PFSK-1 (cell line): Measurements from ENCODE around the gene PLK4. TPM values are rescaled to one million over a fixed set of nuclear protein-coding genes. Genes with fewer than 3 reads are reported as not detected.

Experiments used
- FOXP2 ChIP-seq: optimal IDR thresholded peaks from 2 replicates; pipeline ENCODE3; 2011; ENCODE audit warnings: borderline replicate concordance, control low read depth, inconsistent platforms; ENCODE audit not compliant: insufficient read depth; ENCODE audit errors: extremely low read length, extremely low read depth
- POLR2AphosphoS5 ChIP-seq: IDR thresholded peaks from 2 replicates; pipeline ENCODE4 v1.6.1; 2012; ENCODE audit warnings: low read depth, mild to moderate bottlenecking, control low read depth, low read length, moderate library complexity
- SIN3A ChIP-seq: IDR thresholded peaks from 2 replicates; pipeline ENCODE4 v1.6.1; 2012; ENCODE audit warnings: mild to moderate bottlenecking, low read length, moderate library complexity, borderline replicate concordance; ENCODE audit not compliant: insufficient read depth
- TAF1 ChIP-seq: IDR thresholded peaks from 2 replicates; pipeline ENCODE4 v1.6.1; 2012; ENCODE audit warnings: low read length, control low read depth, borderline replicate concordance; ENCODE audit not compliant: insufficient read depth
- polyA plus RNA-seq: library from polyadenylated mRNA; unstranded; fragments of >200 nt; gene quantifications from one replicate; pipeline ENCODE4 v1.2.1, GENCODE V29; 2012; ENCODE audit warnings: low read depth, missing spikeins; ENCODE audit not compliant: insufficient read length
- TF ChIP-seq, protein P1 (sequence below), 2 experiments: IDR thresholded peaks; 2 replicates each; pipeline versions ENCODE4 v1.6.1 to v1.8.0; 2011 to 2012; ENCODE audit warnings: low read depth in 2 of 2, low read length in 2 of 2, control low read depth in 1 of 2, inconsistent platforms in 1 of 2, mild to moderate bottlenecking in 1 of 2, moderate library complexity in 1 of 2; ENCODE audit not compliant: insufficient read depth in 1 of 2

The PLK4 gene
- polyA plus RNA-seq: 6.1 TPM

- TF ChIP-seq POLR2AphosphoS5 (peak; percentile 76), FOXP2 (no peak), TAF1 (peak; percentile 64; the same call in 1 of the 2 replicates), SIN3A (peak; percentile 59; the same call in 1 of the 2 replicates)
- TF ChIP-seq, protein P1, sequence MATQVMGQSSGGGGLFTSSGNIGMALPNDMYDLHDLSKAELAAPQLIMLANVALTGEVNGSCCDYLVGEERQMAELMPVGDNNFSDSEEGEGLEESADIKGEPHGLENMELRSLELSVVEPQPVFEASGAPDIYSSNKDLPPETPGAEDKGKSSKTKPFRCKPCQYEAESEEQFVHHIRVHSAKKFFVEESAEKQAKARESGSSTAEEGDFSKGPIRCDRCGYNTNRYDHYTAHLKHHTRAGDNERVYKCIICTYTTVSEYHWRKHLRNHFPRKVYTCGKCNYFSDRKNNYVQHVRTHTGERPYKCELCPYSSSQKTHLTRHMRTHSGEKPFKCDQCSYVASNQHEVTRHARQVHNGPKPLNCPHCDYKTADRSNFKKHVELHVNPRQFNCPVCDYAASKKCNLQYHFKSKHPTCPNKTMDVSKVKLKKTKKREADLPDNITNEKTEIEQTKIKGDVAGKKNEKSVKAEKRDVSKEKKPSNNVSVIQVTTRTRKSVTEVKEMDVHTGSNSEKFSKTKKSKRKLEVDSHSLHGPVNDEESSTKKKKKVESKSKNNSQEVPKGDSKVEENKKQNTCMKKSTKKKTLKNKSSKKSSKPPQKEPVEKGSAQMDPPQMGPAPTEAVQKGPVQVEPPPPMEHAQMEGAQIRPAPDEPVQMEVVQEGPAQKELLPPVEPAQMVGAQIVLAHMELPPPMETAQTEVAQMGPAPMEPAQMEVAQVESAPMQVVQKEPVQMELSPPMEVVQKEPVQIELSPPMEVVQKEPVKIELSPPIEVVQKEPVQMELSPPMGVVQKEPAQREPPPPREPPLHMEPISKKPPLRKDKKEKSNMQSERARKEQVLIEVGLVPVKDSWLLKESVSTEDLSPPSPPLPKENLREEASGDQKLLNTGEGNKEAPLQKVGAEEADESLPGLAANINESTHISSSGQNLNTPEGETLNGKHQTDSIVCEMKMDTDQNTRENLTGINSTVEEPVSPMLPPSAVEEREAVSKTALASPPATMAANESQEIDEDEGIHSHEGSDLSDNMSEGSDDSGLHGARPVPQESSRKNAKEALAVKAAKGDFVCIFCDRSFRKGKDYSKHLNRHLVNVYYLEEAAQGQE (IDR thresholded peaks at IDR 0.05; ENCODE audit: insufficient read depth in 1 of 2, low read depth in 2 of 2, low read length in 2 of 2): peak in 1 of 2 experiments; percentile 45; a peak in 1 of 4 replicates
Measured at GRCh38 chr4:127880763-127881562, at the start of gene PLK4. Gene PLK4 (plus strand): TSS chr4:127880893. CDS start chr4:127881135, 242 bp downstream.

DNA sequence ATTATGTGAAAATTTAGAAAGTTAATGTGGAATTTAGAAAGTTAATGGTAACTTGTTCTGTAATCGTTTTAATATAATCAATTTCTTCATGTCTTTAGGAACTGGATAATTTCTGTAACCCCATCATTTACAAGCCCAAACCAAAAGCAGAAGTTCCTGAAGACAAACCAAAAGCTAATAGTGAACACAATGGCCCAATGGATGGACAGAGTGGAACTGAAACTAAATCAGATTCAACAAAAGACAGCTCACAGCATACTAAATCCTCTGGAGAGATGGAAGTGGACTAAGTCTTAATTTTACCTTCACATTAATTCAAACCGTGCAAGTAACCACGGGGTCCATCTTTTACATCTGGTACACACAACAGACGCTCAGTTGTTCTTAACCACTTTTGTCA, 48.1 kb upstream of the PLK4 start:
- TF ChIP-seq SIN3A (no peak), FOXP2 (no peak), TAF1 (no peak), POLR2AphosphoS5 (no peak)
- TF ChIP-seq, protein P1 (IDR thresholded peaks at IDR 0.05; ENCODE audit: insufficient read depth in 1 of 2, low read depth in 2 of 2, low read length in 2 of 2): no peak

- TF ChIP-seq POLR2AphosphoS5 (no peak), TAF1 (no peak), SIN3A (no peak), FOXP2 (no peak)
- TF ChIP-seq, protein P1 (IDR thresholded peaks at IDR 0.05; ENCODE audit: insufficient read depth in 1 of 2, low read depth in 2 of 2, low read length in 2 of 2): no peak
Measured at GRCh38 chr4:127843704-127844600, 36.7 kb upstream of the PLK4 start.

DNA sequence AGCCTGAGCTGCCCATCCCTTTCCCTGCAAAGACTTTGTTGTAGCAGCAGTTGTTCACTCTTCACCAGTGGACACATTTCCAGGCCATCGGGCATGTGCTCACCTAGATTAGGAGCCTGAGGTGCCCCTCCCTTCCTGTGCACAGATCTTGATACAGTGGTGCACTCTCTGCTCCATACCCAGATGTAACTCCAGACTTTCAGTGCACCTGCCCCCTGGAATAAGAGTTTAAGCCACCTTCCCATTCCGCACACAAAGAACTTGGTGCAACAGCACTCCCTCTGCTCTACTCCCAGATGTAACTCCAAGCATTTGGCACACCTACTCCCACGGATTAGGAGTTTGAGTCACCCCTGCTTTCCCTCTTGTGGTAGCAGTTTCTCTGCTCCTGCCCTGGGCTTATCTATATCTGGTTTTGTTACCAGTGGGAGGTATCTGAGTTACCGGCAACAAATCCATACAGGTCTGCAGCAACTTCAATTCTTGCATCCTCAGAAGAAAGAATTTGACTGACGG, 36.0 kb upstream of the PLK4 start:
- TF ChIP-seq SIN3A (no peak), TAF1 (no peak), POLR2AphosphoS5 (no peak), FOXP2 (no peak)
- TF ChIP-seq, protein P1 (IDR thresholded peaks at IDR 0.05; ENCODE audit: insufficient read depth in 1 of 2, low read depth in 2 of 2, low read length in 2 of 2): no peak
